CD4-positive, alpha-beta memory T cell (primary cell): Measurements from ENCODE around the gene GIGYF1. TPM values are rescaled to one million over a fixed set of nuclear protein-coding genes. Genes with fewer than 3 reads are reported as not detected.
"Not testable (repeated sequence)": the region's sequence is repeated elsewhere in the genome, so short reads cannot be mapped to it uniquely, and the experiment has no call there.

ENCODE experiments used
- CTCF ChIA-PET: fragments of 350-600 bp; sonication (Branson Sonifier 250); formaldehyde crosslinking; loops from one replicate; lab custom pipeline; 2021; ENCODE audit warnings: inconsistent platforms; ENCODE audit not compliant: partially characterized antibody; lab: Charles Lee
- POLR2A ChIA-PET: fragments of 350-600 bp; sonication (Branson Sonifier 250); formaldehyde crosslinking; loops from one replicate; lab custom pipeline; 2021; ENCODE audit not compliant: partially characterized antibody; lab: Charles Lee
- DNase-seq, 5 donors: peaks; one replicate each; pipeline versions ENCODE4 v3.0.0 to v3.0.0-alpha.2; 2020 to 2022; ENCODE audit warnings: mixed read lengths in 1 of 5
- H3K27ac ChIP-seq: one replicate; pipeline ENCODE4 v1.7.0; 2013; ENCODE audit warnings: low read depth, low read length
- H3K27me3 ChIP-seq: 2 replicates; pipeline ENCODE4 v1.7.0; 2013; ENCODE audit warnings: mild to moderate bottlenecking, low read length, moderate library complexity; ENCODE audit not compliant: insufficient read depth
- H3K36me3 ChIP-seq: 2 replicates; pipeline ENCODE4 v1.7.0; 2013; ENCODE audit warnings: mild to moderate bottlenecking, low read length, moderate library complexity; ENCODE audit not compliant: insufficient read depth
- H3K4me1 ChIP-seq: 2 replicates; pipeline ENCODE4 v1.7.0; 2013; ENCODE audit warnings: mild to moderate bottlenecking, low read length, moderate library complexity; ENCODE audit not compliant: insufficient read depth
- H3K4me3 ChIP-seq, 2 donors: one replicate each; pipeline ENCODE4 v1.7.0; 2013; ENCODE audit warnings: low read length in 2 of 2, mild to moderate bottlenecking in 1 of 2
- H3K9me3 ChIP-seq, 2 donors: one replicate each; pipeline ENCODE4 v1.7.0; 2013; ENCODE audit warnings: low read length in 2 of 2, control low read depth in 1 of 2; ENCODE audit not compliant: control insufficient read depth in 1 of 2
- H3K27ac Mint-ChIP-seq, 7 donors: one replicate each; pipeline ENCODE4 v1.8.0; 2020 to 2021; ENCODE audit warnings: mixed read lengths in 7 of 7, mild to moderate bottlenecking in 6 of 7, inconsistent platforms in 3 of 7, moderate library complexity in 3 of 7
- H3K27me3 Mint-ChIP-seq, 2 donors: one replicate each; pipeline ENCODE4 v1.8.0; 2020 to 2021; ENCODE audit warnings: mixed read lengths in 2 of 2
- H3K36me3 Mint-ChIP-seq, 2 donors: one replicate each; pipeline ENCODE4 v1.8.0; 2020 to 2021; ENCODE audit warnings: mixed read lengths in 2 of 2, inconsistent platforms in 1 of 2, mild to moderate bottlenecking in 1 of 2
- H3K4me1 Mint-ChIP-seq, 4 donors: one replicate each; pipeline ENCODE4 v1.8.0; 2020 to 2021; ENCODE audit warnings: mixed read lengths in 4 of 4, mild to moderate bottlenecking in 1 of 4
- H3K4me3 Mint-ChIP-seq, 8 donors: one replicate each; pipeline ENCODE4 v1.8.0; 2020 to 2021; ENCODE audit warnings: mixed read lengths in 8 of 8, mild to moderate bottlenecking in 7 of 8, moderate library complexity in 6 of 8, inconsistent platforms in 3 of 8
- H3K9me3 Mint-ChIP-seq, 8 donors: one replicate each; pipeline ENCODE4 v1.8.0; 2020 to 2021; ENCODE audit warnings: mixed read lengths in 8 of 8, mild to moderate bottlenecking in 5 of 8, inconsistent platforms in 3 of 8, moderate library complexity in 1 of 8
- intact Hi-C: fragments of 100-400 bp; cut with micrococcal nuclease; formaldehyde crosslinking; loops from one replicate; pipeline ENCODE4 v1.15.1; 2023
- polyA plus RNA-seq, 2 donors: library from polyadenylated mRNA; unstranded; fragments of 300-500 nt; fragmentation: Illumina TruSeq; gene quantifications; one replicate each; pipeline ENCODE4 v1.2.3, GENCODE V29; 2021
- total RNA-seq, 2 experiments: library from RNA; stranded (reverse); gene quantifications; one replicate each; pipeline ENCODE4 v1.2.3, GENCODE V29; 2021

The GIGYF1 gene
- total and polyA plus RNA-seq, 4 experiments from 2014 or later, result 0.19 to 118 (median 59.7) TPM

DNA sequence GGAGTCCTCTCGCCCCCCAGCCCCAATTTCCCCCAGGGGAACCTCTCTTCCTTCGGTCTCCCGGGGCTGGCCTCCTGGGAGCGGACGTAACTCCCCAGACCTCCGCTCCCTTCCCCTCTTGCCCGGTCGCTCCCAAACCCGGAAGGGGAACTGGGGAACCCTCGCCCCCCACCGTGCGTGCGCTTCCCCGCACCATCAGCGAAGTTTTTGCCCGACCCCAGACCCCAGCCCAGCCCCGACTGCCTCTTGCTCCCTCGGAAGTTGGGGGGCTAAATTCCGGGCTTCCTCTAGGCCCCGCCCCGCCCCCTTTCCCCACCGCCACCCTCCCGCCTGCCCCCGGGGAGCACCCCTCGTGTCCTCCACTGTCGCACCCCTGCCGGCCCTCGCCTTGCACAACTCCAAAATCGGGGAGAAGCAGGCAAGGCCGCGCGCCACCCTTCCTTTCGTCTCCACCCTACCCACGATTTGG lies 20.1 kb downstream of the GIGYF1 start:
- Histone ChIP-seq H3K27ac (peak overlapping the region; percentile 92), H3K4me3 (peak overlapping the region; percentile 80 to 91), H3K27me3 (no peaks in the 10 kb centered on the region), H3K9me3 (no peaks in the 10 kb centered on the region), H3K4me1 (peaks cover 30% of the 10 kb centered on the region), H3K36me3 (peaks cover 24% of the 10 kb centered on the region)
- H3K4me1 Mint-ChIP-seq, result peaks cover 3 to 34% (median 15%) of the 10 kb centered on the region in 4 donors
- ChIA-PET CTCF (interaction anchor here (0.6 to 9.9 kb wide), 4 partner anchors 18 to 239 kb away, joined by 3 to 88 read pairs (median 4); partner anchors contain the start of gene POP7), POLR2A (interaction anchor here (0.7 to 10.8 kb wide), 17 partner anchors 9 to 245 kb away, joined by 3 to 125 read pairs (median 6); partner anchors contain the start of genes AGFG2, FBXO24, GIGYF1 and LRCH4)
- H3K27ac Mint-ChIP-seq, result peak overlapping the region; percentile 96 to 99 (median 97)
- intact Hi-C loops, result loop anchor here (1.0 to 2.0 kb wide), 9 partner anchors 17 to 245 kb away; partner anchors contain the start of genes FBXO24, LRCH4, MEPCE and MOSPD3
- H3K36me3 Mint-ChIP-seq, result peaks cover 3 to 35% of the 10 kb centered on the region in 2 donors
- DNase-seq, result peak in 2 of 5 donors; percentile 39 to 58
- peaks cover 0 to 4% (median 0%) of the 10 kb centered on the region in 8 donors for H3K9me3 Mint-ChIP-seq
- H3K27me3 Mint-ChIP-seq, result peaks cover 0 to 1% of the 10 kb centered on the region in 2 donors
- H3K4me3 Mint-ChIP-seq, result peak overlapping the region; percentile 94 to 99 (median 96)

DNA sequence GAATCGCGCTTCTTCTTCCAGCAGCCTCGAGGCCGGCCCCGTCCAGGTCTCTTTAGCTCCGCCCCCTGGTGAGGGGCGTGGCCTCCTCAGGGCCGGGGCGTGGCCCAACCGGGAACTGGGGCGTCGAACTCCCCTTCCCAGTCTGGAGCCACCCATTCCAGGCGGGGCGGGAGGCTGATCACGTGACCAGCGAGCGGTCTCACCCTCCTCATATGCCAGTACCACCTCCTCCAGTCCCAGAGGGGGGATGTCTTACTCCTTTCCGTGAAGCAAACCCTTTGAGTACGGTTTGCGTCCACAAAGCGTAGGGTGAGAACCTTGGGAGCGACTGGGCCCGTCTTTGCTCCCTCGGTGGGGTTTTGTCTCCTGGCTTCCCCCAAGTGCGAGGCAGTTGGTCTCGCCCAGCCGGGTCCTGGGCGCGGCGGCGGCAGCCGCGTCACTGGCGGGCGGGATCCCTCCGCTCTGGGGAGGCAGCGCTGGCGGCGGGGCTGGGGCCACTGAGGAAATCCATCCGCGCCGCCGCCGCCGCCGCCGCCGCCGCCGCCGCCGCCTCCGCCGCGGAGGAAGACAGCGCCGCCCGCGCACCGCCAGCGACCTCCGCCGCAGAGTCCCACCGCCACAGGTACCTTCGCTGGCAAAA lies 20.6 kb downstream of the GIGYF1 start, which contains the start of gene GNB2:
Gene GNB2, plus strand, starts transcription at position 439 of the 640 bp plus-strand sequence. CDS start 2,526 bp downstream, outside the sequence.
- peaks cover 21% of the 10 kb centered on the region for H3K36me3 ChIP-seq
- H3K27me3 ChIP-seq, result no peaks in the 10 kb centered on the region
- peak; percentile 97 to 98 (median 97) for DNase-seq
- Mint-ChIP-seq H3K9me3 (peaks cover 0 to 4% (median 0%) of the 10 kb centered on the region in 8 donors), H3K27ac (peak within 1 kb of the TSS; percentile 96 to 99 (median 97)), H3K27me3 (peaks cover 0 to 1% of the 10 kb centered on the region in 2 donors), H3K36me3 (peaks cover 3 to 33% of the 10 kb centered on the region in 2 donors), H3K4me1 (peaks cover 3 to 33% (median 14%) of the 10 kb centered on the region in 4 donors), H3K4me3 (peak within 1 kb of the TSS; percentile 94 to 99 (median 96))
- ChIA-PET CTCF (interaction anchor here (1.3 kb wide), 2 partner anchors 18 to 32 kb away, joined by 3 to 4 read pairs; partner anchors contain the start of gene POP7), POLR2A (interaction anchor here (0.5 to 6.3 kb wide), 20 partner anchors 12 to 237 kb away, joined by 3 to 70 read pairs (median 4); partner anchors contain the start of genes FBXO24, LRCH4, MOSPD3 and POP7)
- intact Hi-C loops, result loop anchor here (1.0 to 2.0 kb wide), 9 partner anchors 18 to 244 kb away; partner anchors contain the start of genes FBXO24, LRCH4, MEPCE and MOSPD3
- H3K27ac ChIP-seq, result peak within 1 kb of the TSS; percentile 92
- peak within 1 kb of the TSS; percentile 80 to 91 for H3K4me3 ChIP-seq
- H3K9me3 ChIP-seq, result no peaks in the 10 kb centered on the region
- H3K4me1 ChIP-seq, result peaks cover 30% of the 10 kb centered on the region

DNA sequence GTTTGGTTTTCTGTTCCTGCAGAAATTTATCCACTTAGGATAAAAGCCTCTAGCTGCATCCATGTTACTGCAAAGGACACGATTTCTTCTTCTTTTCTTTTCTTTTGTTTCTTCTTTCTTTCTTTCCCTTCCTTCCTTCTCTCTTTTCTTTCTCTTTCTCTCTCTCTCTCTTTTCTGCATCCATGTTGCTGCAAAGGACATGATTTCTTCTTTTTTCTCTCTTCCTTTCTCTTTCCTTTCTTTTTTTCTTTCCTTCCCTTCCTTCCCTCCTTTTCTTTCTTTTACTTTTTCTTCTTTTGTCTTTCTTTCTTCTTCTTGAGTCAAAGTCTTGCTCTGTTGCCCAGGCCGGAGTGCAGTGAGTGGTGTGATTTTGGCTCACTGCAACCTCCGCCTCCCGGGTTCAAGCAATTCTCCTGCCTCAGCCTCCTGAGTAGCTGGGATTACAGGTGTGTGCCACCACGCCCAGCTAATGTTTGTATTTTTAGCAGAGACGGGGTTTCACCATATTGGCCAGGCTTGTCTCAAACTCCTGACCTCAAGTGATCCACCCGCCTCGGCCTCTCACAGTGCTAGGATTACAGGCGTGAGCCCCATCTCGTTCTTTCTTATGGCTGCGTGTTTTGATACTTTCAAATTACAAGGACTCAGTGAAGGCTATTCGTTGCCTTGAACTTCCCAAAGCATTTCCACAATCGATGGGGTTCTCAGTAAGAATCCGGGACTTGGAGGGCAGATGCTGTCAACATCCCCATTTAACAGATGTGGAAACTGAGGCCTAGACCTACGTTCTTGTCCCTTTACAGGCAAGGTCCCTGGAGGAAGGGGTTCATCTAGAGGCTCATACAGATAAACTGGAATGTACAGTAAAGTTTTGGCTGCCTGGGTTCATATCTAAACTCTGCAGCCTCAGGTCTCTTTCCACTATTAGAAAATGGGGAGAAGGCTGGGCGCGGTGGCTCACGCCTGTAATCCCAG lies 22.4 kb downstream of the GIGYF1 start:
- intact Hi-C loops, result loop anchor here (2.0 kb wide), 1 partner anchor 67 kb away; no protein-coding TSS in a partner anchor
- Histone ChIP-seq H3K27me3 (no peaks in the 10 kb centered on the region), H3K36me3 (peaks cover 3% of the 10 kb centered on the region), H3K9me3 (no peaks in the 10 kb centered on the region), H3K27ac (no peak overlapping the region), H3K4me3 (no peak overlapping the region), H3K4me1 (peaks cover 15% of the 10 kb centered on the region)
- no peak for DNase-seq
- Mint-ChIP-seq H3K9me3 (peaks cover 0 to 4% (median 0%) of the 10 kb centered on the region in 8 donors), H3K4me3 (peak overlapping the region in 2 of 8 donors; percentile 12 to 38), H3K4me1 (peaks cover 3 to 22% (median 5%) of the 10 kb centered on the region in 4 donors), H3K36me3 (peaks cover 0 to 17% of the 10 kb centered on the region in 2 donors), H3K27ac (peak overlapping the region in 2 of 7 donors; percentile 24 to 97), H3K27me3 (peaks cover 0 to 1% of the 10 kb centered on the region in 2 donors)
- ChIA-PET CTCF (interaction anchor here (1.0 to 1.8 kb wide), 4 partner anchors 20 to 38 kb away, joined by 3 to 13 read pairs (median 3); no protein-coding TSS in a partner anchor), POLR2A (interaction anchor here (1.2 to 6.3 kb wide), 6 partner anchors 33 to 87 kb away, joined by 4 to 70 read pairs (median 6); partner anchors contain the start of gene MOSPD3)

DNA sequence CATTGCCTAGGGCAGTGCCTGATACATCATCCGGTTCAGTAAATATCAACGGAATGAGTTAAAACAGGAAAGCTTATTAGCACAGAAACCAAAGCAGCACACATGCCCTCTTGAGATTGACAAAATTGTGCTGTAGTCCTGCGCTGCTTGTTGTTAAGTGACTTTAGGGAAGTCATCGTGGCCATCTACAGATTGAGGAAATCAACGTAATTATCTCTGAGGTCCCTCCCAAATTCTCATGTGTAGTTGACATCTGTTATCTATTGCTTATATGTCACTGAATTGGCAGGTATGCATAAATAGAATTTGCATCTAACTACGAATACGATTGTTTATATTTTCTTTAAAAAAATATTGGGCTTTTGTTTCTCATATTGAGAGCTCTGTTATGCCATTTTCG lies 24.0 kb downstream of the GIGYF1 start:
- ChIA-PET POLR2A (interaction anchor here (1.2 to 1.5 kb wide), 2 partner anchors 9 to 58 kb away, joined by 3 to 4 read pairs; partner anchors contain the start of gene MOSPD3), CTCF (interaction anchor here (1.4 to 1.8 kb wide), 3 partner anchors 22 to 37 kb away, joined by 3 to 13 read pairs (median 3); no protein-coding TSS in a partner anchor)
- Histone ChIP-seq H3K27ac (no peak overlapping the region), H3K4me1 (peaks cover 9% of the 10 kb centered on the region), H3K4me3 (no peak overlapping the region), H3K36me3 (no peaks in the 10 kb centered on the region), H3K27me3 (no peaks in the 10 kb centered on the region), H3K9me3 (no peaks in the 10 kb centered on the region)
- intact Hi-C loops, result no loop called here
- Mint-ChIP-seq H3K4me1 (peaks cover 0 to 12% (median 1%) of the 10 kb centered on the region in 4 donors), H3K4me3 (no peak overlapping the region), H3K27me3 (no peaks in the 10 kb centered on the region), H3K9me3 (peaks cover 0 to 2% (median 0%) of the 10 kb centered on the region in 8 donors), H3K27ac (no peak overlapping the region), H3K36me3 (peaks cover 0 to 10% of the 10 kb centered on the region in 2 donors)
- DNase-seq, result no peak

DNA sequence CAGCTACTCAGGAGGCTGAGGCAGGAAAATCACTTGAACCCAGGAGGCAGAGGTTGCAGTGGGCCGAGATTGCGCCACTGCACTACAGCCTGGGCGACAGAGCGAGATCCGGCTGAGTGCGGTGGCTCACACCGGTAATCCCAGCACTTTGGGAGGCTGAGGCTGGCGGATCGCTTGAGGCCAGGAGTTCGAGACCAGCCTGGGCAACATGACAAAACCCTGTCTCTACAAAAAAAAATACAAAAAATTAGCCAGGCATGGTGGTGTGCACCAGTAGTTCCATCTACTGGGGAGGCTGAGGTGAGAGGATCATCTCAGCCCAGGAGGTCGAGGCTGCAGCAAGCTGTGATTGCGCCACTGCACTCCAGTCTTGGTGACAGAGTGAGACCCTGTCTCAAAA lies 24.9 kb downstream of the GIGYF1 start:
- H3K4me1 Mint-ChIP-seq, H3K36me3 ChIP-seq, intact Hi-C loops, DNase-seq, H3K27ac ChIP-seq, H3K27me3 Mint-ChIP-seq, H3K4me1 ChIP-seq, H3K4me3 ChIP-seq, H3K27me3 ChIP-seq, H3K36me3 Mint-ChIP-seq, H3K27ac Mint-ChIP-seq, H3K9me3 Mint-ChIP-seq, H3K4me3 Mint-ChIP-seq, H3K9me3 ChIP-seq: not testable (repeated sequence)
- ChIA-PET POLR2A (interaction anchor here (1.2 kb wide), 1 partner anchor 10 kb away, joined by 3 read pairs; no protein-coding TSS in a partner anchor), CTCF (interaction anchor here (1.6 kb wide), 1 partner anchor 34 kb away, joined by 5 read pairs; no protein-coding TSS in a partner anchor)

DNA sequence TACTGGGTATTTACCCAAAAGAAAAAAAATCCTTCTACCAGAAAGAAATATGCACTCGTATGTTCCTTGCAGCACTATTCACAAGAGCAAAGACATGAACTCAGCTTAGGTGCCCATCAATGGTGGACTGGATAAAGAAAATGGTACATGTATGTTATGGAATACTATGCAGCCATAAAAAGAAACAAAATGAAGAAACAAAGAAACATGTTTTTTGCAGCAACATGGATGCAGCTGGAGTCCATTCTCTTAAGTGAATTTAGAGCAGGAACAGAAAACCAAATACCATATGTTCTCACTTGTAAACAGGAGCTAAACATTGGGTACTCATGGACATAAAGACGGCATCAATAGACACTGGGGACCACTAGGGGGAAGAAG lies 26.0 kb downstream of the GIGYF1 start:
- no peaks in the 10 kb centered on the region for H3K27me3 ChIP-seq
- CTCF ChIA-PET, result interaction anchor here (0.5 to 1.6 kb wide), 4 partner anchors 33 to 1114 kb away, joined by 3 to 5 read pairs (median 4); no protein-coding TSS in a partner anchor
- POLR2A ChIA-PET, result no interaction called here
- no peak for DNase-seq
- H3K27me3 Mint-ChIP-seq, result no peaks in the 10 kb centered on the region
- no peak overlapping the region for H3K4me3 Mint-ChIP-seq
- no peak overlapping the region for H3K4me3 ChIP-seq
- peaks cover 5% of the 10 kb centered on the region for H3K4me1 ChIP-seq
- H3K27ac Mint-ChIP-seq, result peak overlapping the region in 1 of 7 donors; percentile 6
- H3K9me3 Mint-ChIP-seq, result peaks cover 0 to 2% (median 0%) of the 10 kb centered on the region in 8 donors
- H3K36me3 Mint-ChIP-seq, result no peaks in the 10 kb centered on the region
- H3K27ac ChIP-seq, result no peak overlapping the region
- H3K4me1 Mint-ChIP-seq, result peaks cover 0 to 2% (median 0%) of the 10 kb centered on the region in 4 donors
- intact Hi-C loops, result no loop called here
- no peaks in the 10 kb centered on the region for H3K36me3 ChIP-seq
- no peaks in the 10 kb centered on the region for H3K9me3 ChIP-seq
